GM13977 (cell line): ENCODE results near the gene ITIH4.

Source experiments
- DNase-seq: peaks from one replicate; pipeline ENCODE4 v3.0.0; 2012; ENCODE audit warnings: low spot score
- CTCF ChIP-seq: IDR thresholded peaks from 2 replicates; pipeline ENCODE4 v1.5.1; 2012; ENCODE audit warnings: mild to moderate bottlenecking, control low read depth; ENCODE audit not compliant: insufficient read depth; ENCODE audit errors: extremely low read depth, missing control alignments
- in situ Hi-C: fragments of 300-500 bp; cut with MboI; formaldehyde crosslinking; loops from one replicate; pipeline ENCODE4 v1.12.0; 2022; ENCODE audit warnings: low sequenced_read_pairs, low pct_unique_long_range_greater_than_20kb, mixed read lengths, inconsistent platforms; ENCODE audit not compliant: unreplicated experiment

The ITIH4 gene

GRCh38 chr3:52830535-52831258 is at the start of gene ITIH4:
Gene ITIH4 (minus strand): TSS chr3:52830672. CDS start chr3:52830642, 30 bp downstream.
- no peak for TF ChIP-seq CTCF
- DNase-seq, result no peak
- in situ Hi-C loops, result no loop called here

- no peak for TF ChIP-seq CTCF
- DNase-seq, result no peak
These were observed 49.6 kb upstream of the ITIH4 start for GRCh38 chr3:52880047-52880446.

GRCh38 chr3:52879581-52879980 is 49.1 kb upstream of the ITIH4 start:
- no peak for TF ChIP-seq CTCF
- no peak for DNase-seq
- in situ Hi-C loops, result no loop called here

More at GRCh38 chr3:52880047-52880446, 49.6 kb upstream of the ITIH4 start:
- in situ Hi-C loops, result no loop called here

GRCh38 chr3:52879090-52879489 is 48.6 kb upstream of the ITIH4 start:
- no peak for TF ChIP-seq CTCF
- in situ Hi-C loops, result no loop called here
- no peak for DNase-seq

DNA sequence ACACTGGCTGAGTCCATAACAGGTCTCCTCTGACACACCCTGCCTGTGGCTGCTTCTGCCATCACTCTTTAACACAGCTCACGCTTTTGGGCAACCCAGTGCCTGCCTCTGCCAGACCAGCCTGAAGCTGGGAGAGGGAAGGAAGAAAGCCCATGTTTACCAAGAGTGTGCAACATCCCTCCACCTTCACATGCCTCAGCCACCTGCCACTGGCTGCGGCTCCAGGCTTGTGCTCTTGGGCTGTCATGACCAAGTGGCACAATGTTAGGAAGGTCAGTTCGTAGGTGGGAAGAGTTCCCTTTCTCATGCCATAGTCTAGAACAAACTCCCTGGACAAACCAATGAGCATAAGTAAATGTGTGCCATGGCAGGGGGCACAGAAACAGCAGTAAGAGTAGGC is 46.6 kb upstream of the ITIH4 start:
- no peak for TF ChIP-seq CTCF
- DNase-seq, result no peak
- in situ Hi-C loops, result no loop called here

DNA sequence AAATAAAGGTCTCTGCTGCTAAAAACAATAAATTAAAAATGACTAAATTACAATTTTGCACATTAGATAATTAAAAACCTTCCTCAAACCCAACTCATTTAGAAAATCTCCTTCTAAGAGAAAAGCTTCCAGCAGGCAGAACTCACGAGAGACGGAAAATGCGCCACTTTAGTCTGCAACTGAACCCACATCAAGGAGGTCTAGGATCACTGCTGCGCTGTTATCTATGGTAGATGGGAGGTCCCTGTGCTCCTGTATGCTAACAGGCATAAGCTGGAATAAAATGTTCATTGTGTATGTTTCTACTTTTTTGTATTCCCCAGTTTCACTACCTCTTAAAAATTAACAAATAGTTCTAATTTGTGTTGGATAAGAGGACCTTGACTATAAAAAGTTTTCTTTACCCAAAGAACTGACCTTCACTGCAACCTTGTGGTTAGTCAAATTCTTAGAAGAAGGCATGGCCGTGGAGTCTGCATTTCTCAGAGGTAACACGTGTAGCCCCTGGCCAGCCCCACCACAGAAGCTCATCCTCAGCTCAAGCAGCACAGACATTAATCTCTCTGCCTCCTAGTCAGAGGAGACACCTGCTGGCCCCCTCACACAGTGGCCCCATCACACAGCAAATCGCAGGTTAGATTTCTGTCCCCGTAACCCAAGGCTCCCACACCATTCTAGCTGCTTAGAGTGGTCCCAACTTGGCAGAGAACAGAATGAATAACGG is 44.6 kb upstream of the ITIH4 start:
- no peak for DNase-seq
- in situ Hi-C loops, result no loop called here
- TF ChIP-seq CTCF, result no peak
